HG03103 (cell line): Measurements from ENCODE around the gene DCPS.
"Not testable (repeated sequence)": the region's sequence is repeated elsewhere in the genome, so short reads cannot be mapped to it uniquely, and the experiment has no call there.

Experiments
- ATAC-seq: cut with Tn5 transposase; IDR thresholded peaks from one replicate; pipeline ENCODE4 v1.9.1; 2021; ENCODE audit warnings: low read depth; ENCODE audit not compliant: unreplicated experiment

The DCPS gene

GRCh38 chr11:126374562-126375300 lies 70.9 kb downstream of the DCPS start:
- ATAC-seq = not testable (repeated sequence)

GRCh38 chr11:126375726-126376125 lies 71.9 kb downstream of the DCPS start:
- no peak for ATAC-seq

GRCh38 chr11:126378763-126379162 lies 74.9 kb downstream of the DCPS start:
- no peak for ATAC-seq

GRCh38 chr11:126380909-126381308 lies 77.0 kb downstream of the DCPS start:
- no peak for ATAC-seq

GRCh38 chr11:126381960-126382359 lies 78.1 kb downstream of the DCPS start:
- not testable (repeated sequence) for ATAC-seq

- ATAC-seq = not testable (repeated sequence)
Observed at GRCh38 chr11:126382641-126383040, 78.8 kb downstream of the DCPS start.

- ATAC-seq = no peak
Observed at GRCh38 chr11:126383339-126384335, 79.8 kb downstream of the DCPS start.

GRCh38 chr11:126384449-126385070 lies 80.7 kb downstream of the DCPS start:
- ATAC-seq = no peak

- ATAC-seq = no peak
Observed at GRCh38 chr11:126385991-126386728, 82.3 kb downstream of the DCPS start.

- not testable (repeated sequence) for ATAC-seq
Observed at GRCh38 chr11:126386729-126387071, 82.8 kb downstream of the DCPS start.

- ATAC-seq = no peak
Observed at GRCh38 chr11:126387857-126388256, 84.0 kb downstream of the DCPS start.

- ATAC-seq = no peak
Observed at GRCh38 chr11:126390272-126390867, 86.5 kb downstream of the DCPS start.

- no peak for ATAC-seq
Observed at GRCh38 chr11:126391286-126391954, 87.6 kb downstream of the DCPS start.

GRCh38 chr11:126391970-126392632 lies 88.2 kb downstream of the DCPS start:
- peak; percentile 76 for ATAC-seq

GRCh38 chr11:126392633-126393013 lies 88.8 kb downstream of the DCPS start:
- ATAC-seq = peak; percentile 22

- ATAC-seq = no peak
Observed at GRCh38 chr11:126393143-126393542, 89.3 kb downstream of the DCPS start.

- ATAC-seq = no peak
Observed at GRCh38 chr11:126394036-126394435, 90.2 kb downstream of the DCPS start.

GRCh38 chr11:126394634-126395072 lies 90.8 kb downstream of the DCPS start:
- not testable (repeated sequence) for ATAC-seq
